ENCODE results near the gene ZCRB1. TPM values are rescaled to one million over a fixed set of nuclear protein-coding genes. Genes with fewer than 3 reads are reported as not detected.

ZCRB1 gene

GRCh38 chr12:42266579-42267230 lies 59.2 kb downstream of the ZCRB1 start:
- Histone ChIP-seq H3K27ac (ENCODE audit: low read length, poor library complexity, severe bottlenecking) (no peak overlapping the region), H4K8ac (ENCODE audit: low read length) (peak overlapping the region; percentile 7), H2AK5ac (ENCODE audit: low read length, severe bottlenecking) (no peak overlapping the region), H3K9ac (ENCODE audit: low read length) (no peak overlapping the region), H2BK5ac (ENCODE audit: low read depth, low read length, poor library complexity, severe bottlenecking) (no peak overlapping the region), H2BK120ac (ENCODE audit: low read depth, low read length) (no peak overlapping the region), H3K36me3 (ENCODE audit: control insufficient read depth in 1 of 2, insufficient read depth in 2 of 2, low read depth in 1 of 2, low read length in 2 of 2) (no peaks in the 10 kb centered on the region), H3K14ac (ENCODE audit: low read length in 2 of 2) (no peak overlapping the region), H3K4ac (ENCODE audit: low read depth in 1 of 2, low read length in 2 of 2) (no peak overlapping the region), H3K18ac (ENCODE audit: low read depth in 1 of 2, low read length in 2 of 2) (no peak overlapping the region), H2BK15ac (ENCODE audit: low read depth, poor library complexity, severe bottlenecking) (no peak overlapping the region), H3K4me3 (ENCODE audit: insufficient read depth in 1 of 2, low read depth in 1 of 2, low read length in 2 of 2) (no peak overlapping the region), H3K23ac (ENCODE audit: low read length in 2 of 2) (no peak overlapping the region), H3K9me3 (ENCODE audit: control insufficient read depth, low read length) (no peaks in the 10 kb centered on the region), H3K27me3 (ENCODE audit: control insufficient read depth in 1 of 2, insufficient read depth in 1 of 2, low read length in 2 of 2) (no peaks in the 10 kb centered on the region), H3K4me1 (ENCODE audit: control insufficient read depth, insufficient read depth, low read depth, low read length) (peaks cover 3% of the 10 kb centered on the region), H3K4me2 (ENCODE audit: low read length, poor library complexity, severe bottlenecking) (no peak overlapping the region), H2AFZ (ENCODE audit: low read depth, low read length) (no peak overlapping the region), H3K79me1 (replicated peaks; ENCODE audit: low read length, poor library complexity, severe bottlenecking) (no peaks in the 10 kb centered on the region), H4K91ac (ENCODE audit: low read length) (no peak overlapping the region), H2BK12ac (ENCODE audit: low read length in 2 of 2) (no peak overlapping the region)
- no peak for DNase-seq
- WGBS: 89% methylated on average over 17 of the region's 17 CpGs

- Histone ChIP-seq H3K4me2 (ENCODE audit: low read length, poor library complexity, severe bottlenecking) (no peak overlapping the region), H3K79me1 (replicated peaks; ENCODE audit: low read length, poor library complexity, severe bottlenecking) (no peaks in the 10 kb centered on the region), H2BK5ac (ENCODE audit: low read depth, low read length, poor library complexity, severe bottlenecking) (no peak overlapping the region), H3K23ac (ENCODE audit: low read length in 2 of 2) (no peak overlapping the region), H2AFZ (ENCODE audit: low read depth, low read length) (no peak overlapping the region), H2AK5ac (ENCODE audit: low read length, severe bottlenecking) (no peak overlapping the region), H3K4ac (ENCODE audit: low read depth in 1 of 2, low read length in 2 of 2) (no peak overlapping the region), H3K27me3 (ENCODE audit: control insufficient read depth in 1 of 2, insufficient read depth in 1 of 2, low read length in 2 of 2) (no peaks in the 10 kb centered on the region), H2BK12ac (ENCODE audit: low read length in 2 of 2) (no peak overlapping the region), H2BK120ac (ENCODE audit: low read depth, low read length) (no peak overlapping the region), H3K18ac (ENCODE audit: low read depth in 1 of 2, low read length in 2 of 2) (no peak overlapping the region), H3K4me3 (ENCODE audit: insufficient read depth in 1 of 2, low read depth in 1 of 2, low read length in 2 of 2) (no peak overlapping the region), H4K91ac (ENCODE audit: low read length) (no peak overlapping the region), H3K9ac (ENCODE audit: low read length) (no peak overlapping the region), H4K8ac (ENCODE audit: low read length) (no peak overlapping the region), H3K9me3 (ENCODE audit: control insufficient read depth, low read length) (no peaks in the 10 kb centered on the region), H3K14ac (ENCODE audit: low read length in 2 of 2) (no peak overlapping the region), H2BK15ac (ENCODE audit: low read depth, poor library complexity, severe bottlenecking) (no peak overlapping the region), H3K36me3 (ENCODE audit: control insufficient read depth in 1 of 2, insufficient read depth in 2 of 2, low read depth in 1 of 2, low read length in 2 of 2) (no peaks in the 10 kb centered on the region), H3K4me1 (ENCODE audit: control insufficient read depth, insufficient read depth, low read depth, low read length) (no peaks in the 10 kb centered on the region), H3K27ac (ENCODE audit: low read length, poor library complexity, severe bottlenecking) (no peak overlapping the region)
- no CpG with 5 or more reads among the region's 2 CpGs for WGBS
- DNase-seq: no peak
Observed at GRCh38 chr12:42262271-42262670, 63.6 kb downstream of the ZCRB1 start.

Small RNAs within 50 kb of the gene (small RNA-seq; reads per million reads assigned to genes)
- gene MIR7851 (ENCODE audit: low read depth): 1.4 reads per million
- gene RF00090 (ENCODE audit: low read depth): not detected

All from mesenchymal stem cell (in vitro differentiated cells and primary cell).